Activated T-helper 1 cell treated with Interleukin-2 at 50 U/mL for 16 hours (primary cell): ENCODE results near the gene MALSU1.
"Not testable (repeated sequence)": the region's sequence is repeated elsewhere in the genome, so short reads cannot be mapped to it uniquely, and the experiment has no call there.

ENCODE experiments used
- DNase-seq: peaks from one replicate; pipeline ENCODE4 v3.0.0-alpha.2; 2020; ENCODE audit warnings: low read depth

MALSU1 gene

DNA sequence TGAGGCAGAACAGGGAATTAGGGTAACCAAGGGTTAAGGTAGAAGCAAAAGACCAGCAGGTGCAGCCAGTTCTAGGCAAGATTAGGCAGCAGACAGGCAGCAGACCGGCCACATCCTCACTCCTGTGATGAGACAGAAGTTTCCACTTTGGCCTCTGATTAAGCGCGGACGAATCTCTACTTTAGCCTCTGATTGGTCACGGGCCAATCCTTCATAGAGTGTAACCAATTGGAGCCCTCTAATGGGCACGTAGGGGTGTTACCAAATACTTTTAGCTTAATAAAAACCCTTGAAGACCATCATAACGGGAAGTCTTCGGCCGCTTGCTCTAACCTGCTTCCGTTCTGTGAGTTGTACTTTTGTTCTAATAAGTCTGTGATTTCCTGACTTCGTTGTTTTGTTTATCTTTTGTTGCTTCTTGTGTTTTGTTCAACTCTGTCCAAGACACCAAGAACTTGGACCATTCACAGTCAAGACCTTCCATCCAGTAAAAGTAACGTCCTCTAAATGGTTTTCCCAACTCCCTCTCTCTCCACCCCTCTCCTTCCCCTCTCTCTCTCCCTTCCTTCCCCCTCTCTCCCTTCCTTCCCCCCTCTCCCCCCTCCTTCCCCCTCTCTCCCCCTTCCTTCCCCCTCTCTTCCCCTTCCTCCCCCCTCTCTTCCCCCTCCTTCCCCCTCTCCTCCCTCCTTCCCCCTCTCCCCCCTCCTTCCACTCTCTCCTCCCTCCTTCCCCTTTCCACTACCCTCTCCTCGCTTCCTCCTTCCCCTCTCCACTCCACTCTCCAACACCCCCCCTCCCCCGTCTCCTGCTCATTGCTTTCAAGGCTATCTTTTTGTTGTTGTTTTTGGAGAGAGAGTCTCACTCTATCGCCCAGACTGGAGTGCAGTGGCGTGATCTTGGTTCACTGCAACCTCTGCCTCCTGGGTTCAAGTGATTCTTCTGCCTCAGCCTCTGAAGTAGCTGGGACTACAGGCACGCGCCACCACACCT is 13.2 kb upstream of the MALSU1 start:
- DNase-seq = no peak

DNA sequence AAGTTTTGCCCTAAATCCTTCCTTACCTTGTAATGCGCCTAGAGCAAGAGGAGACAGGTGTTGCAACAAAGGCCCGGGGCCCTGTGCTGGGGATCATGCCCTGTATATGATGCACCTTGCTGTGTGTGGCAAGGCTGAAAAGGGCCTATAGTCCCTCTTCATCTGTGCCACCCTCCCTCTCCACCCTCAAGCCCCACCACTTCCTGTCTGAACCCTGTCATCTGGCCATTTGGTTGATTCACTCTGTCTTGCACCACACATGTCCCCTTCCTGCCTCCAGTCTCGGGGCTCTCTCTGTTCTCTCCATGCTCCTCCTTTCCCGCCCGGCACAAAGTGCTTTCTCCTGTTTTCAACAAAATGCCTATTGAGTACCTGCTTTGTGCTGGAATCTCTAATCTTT is 11.5 kb upstream of the MALSU1 start:
- no peak for DNase-seq

DNA sequence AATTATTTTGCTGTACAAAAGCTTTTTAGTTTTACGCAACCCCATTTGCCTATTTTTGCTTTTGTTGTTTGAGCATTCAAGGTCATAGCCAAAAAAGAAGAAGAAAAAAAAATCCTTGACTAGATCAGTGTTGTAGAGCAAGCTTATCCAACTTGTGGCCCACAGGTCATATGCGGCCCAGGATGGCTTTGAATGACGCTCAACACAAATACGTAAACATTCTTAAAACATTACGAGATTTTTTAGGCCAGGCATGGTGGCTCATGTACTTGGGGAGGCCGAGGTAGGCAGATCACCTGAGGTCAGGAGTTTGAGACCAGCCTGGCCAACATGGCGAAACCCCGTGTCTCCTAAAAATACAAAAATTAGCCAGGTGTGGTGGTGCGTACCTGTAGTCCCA is 8.1 kb upstream of the MALSU1 start:
- no peak for DNase-seq

DNA sequence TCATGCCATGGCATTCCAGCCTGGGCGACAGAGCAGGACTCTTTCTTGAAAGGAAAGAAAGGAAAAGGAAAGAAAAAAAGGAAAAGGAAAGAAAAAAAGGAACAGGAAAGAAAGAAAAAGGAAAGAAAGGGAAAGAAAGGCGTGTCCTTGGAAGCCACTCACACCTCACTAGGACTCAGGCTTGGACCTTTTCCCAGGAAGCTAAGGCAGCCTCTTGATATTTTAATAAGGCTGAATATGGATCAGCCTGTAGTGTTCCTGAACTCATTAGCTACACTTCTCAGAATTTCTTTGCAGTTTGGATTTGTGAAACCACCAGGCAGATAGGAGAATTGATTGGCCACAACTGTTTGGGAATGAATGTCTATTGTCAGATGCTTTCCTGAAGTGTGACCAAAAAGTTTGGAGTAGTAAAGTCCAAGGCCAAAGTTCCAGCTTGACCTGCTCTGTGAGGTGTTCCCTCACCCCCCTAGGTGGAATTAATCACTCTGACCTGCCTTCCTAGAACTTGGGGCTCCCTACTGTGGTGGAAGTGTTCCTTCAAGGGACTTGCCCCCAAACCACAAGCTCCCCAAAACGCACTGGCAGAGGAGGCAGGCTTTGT is 7.1 kb upstream of the MALSU1 start:
- no peak for DNase-seq

DNA sequence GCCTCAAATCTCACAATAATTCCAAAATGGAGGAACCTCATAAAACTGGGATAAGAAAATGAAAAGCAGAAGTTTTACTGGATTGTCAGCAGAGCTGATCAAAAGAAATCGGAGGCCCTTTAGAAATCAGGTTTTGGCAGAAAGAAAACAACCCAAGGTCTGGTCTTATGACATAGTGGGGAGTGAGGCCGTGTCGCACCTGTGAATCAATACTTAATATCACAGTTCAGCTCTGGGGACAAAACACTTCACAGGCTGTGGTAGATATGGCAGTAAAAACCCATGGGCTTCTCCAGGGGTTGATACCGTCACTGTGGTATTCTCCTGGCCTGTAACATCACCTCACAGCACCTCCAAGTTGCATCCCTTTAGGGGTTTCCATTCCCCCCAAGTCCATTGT is 6.5 kb upstream of the MALSU1 start:
- no peak for DNase-seq

DNA sequence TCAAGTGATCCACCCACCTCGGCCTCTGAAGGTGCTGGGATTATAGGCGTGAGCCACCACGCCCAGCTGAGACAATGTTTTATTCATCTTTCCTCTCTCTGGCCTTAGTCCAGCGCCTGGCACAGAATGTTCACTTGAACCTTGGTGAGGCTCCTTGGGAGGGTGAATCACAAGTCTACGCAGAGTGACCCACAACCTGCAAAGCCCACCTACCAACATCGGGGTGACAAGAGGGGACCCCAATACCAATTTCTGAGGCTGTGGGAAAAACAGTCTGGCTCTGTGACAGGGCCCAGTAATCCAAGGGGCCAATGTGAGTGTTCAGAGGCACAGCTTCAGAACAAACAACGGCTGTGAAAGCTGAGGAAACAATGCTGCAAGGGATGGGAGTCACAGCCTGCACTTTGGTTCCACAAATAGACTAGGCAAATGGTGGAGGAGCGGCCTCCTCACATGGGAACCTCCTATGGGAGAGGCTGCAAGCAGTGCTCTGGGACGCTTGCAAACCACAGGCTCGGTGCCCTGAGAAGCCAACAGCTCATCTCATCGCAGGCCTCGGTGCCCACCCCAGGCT is 5.6 kb upstream of the MALSU1 start:
- no peak for DNase-seq

DNA sequence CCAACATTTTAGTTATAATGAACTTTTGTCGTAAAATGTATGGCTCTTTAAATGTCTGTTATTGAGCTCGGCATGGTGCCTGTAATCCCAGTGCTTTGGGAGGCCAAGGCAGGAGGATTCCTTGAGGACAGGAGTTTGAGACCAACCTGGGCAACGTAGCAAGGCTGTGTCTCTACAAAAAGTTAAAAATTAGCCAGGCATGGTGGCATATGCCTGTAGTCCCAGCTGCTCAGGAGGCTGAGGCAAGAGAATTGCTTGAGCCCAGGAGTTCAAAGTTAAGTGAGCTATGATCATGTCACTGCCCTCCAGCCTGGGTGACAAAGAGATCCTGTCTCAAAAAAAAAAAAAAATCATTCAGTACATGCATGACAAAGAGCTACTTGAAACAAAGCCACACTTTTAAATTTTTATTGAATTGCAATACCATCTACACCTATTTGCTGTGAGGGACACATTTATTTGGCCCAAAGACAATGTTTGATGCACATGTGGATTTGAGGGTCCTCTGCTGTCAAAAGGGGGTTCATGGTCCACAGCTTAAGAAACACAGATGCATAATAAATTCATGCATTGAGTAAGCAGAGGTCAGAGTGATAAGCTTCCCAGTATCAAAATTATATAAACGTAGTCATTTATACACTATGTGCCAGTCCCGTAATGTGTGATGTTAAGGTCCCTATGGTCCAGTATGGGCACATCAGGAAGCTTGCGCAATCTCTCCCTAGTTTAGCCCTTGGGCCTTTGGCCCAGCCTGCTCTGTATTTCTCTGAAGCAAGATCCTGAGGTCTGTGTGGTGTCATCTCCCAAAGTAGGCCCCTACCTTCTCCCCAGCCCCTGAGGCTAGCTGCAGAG is 4.4 kb upstream of the MALSU1 start:
- DNase-seq = no peak

DNA sequence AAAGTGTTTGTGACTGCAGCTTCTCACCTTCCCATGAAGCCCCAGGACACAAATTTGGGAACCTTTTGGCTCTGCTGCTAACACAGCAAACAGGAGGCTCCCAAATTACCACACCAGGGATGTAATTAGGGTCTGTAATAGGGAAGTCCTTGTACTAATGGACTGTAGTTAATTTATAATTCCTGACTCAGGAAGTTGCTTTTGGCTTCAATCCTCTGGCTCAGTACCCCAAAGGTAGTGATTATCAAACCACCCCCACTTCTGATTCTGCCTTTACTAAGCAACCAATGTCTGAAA is 3.8 kb upstream of the MALSU1 start:
- DNase-seq = no peak

DNA sequence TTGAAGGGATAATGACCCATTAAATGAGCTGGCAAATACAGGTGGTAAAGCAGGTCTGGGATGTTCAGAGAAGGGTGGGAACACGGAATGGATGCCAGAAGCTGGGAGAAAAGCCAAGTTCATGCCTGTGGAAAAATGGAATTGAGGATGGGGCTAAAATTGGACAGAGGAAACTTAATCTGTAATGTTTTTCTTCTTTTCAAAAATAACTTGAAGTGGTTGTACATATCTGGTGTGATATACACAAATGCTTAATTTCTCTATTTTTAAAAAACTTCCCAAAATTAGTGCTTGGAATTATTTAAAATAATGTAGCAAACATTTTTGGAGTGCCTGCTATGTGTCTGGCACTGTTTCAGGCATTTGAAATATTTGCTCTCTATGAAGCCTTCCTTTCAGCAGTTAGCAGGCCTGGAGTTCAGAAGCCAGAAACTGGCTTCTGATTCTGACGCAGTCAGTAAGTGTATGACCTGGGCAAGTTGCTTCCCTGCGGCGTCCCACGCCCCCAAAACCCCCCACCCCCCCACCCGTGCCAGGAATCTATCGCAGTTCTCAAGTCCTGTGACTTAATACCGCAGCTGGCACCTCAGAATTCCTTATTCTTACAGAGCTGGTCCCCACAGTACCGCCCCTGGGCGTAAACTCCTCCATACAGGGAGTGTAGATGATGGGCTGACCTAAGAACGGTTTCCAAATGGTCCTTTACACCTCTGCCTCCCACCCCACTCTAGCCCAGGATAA is 828 bp upstream of the MALSU1 start:
- DNase-seq = no peak

DNA sequence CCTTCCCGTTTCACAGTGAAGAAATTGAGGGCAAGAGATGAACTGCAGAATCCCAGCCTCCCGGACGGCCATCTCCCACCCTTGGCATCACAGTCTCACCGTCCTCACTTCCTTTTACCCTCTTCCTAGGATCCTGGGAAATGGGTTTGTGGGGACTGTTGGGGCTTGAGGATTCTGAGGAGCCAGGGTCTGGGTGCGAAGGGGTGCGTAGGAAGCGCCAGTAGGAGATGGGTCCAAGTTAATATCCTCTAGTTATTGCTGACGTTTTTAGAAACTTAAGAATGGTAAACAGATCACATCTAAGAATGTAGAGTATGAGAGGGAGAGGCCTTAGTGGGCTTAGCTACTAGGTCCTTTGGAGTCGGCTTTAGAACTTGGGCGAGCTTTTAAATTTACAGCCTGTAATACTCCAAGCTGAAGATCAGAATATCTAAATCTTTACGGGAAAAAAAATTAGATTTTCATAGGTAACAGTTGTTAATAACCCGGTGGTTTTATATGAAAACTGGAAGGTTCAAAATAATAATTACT is 696 bp downstream of the MALSU1 start:
- no peak for DNase-seq

DNA sequence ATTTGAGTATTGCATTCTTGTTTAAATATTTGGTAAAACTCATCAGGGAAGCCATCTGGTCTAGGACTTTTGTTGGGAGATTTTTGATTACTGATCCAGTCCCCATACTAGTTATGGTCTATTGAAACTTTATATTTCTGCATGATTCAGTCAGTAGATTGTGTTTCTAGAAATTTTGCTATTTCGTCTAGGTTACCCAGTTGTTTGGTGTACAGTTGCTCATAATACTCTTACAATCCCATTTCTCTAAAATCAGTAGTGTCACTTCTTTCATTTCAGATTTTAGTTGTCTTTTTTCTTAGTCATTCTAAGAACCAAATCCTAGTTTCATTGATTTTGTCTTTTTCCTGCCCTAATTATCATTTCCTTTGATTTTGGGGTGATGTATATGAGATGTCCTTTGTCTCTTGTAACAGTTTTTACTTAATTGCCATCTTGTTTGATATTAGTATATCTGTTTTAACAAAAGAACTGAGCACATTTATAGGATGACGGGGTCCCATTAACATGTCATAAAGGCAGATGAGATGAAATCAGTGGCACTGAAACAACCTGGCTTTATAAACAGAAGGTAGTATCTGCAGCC is 7.9 kb downstream of the MALSU1 start:
- no peak for DNase-seq

DNA sequence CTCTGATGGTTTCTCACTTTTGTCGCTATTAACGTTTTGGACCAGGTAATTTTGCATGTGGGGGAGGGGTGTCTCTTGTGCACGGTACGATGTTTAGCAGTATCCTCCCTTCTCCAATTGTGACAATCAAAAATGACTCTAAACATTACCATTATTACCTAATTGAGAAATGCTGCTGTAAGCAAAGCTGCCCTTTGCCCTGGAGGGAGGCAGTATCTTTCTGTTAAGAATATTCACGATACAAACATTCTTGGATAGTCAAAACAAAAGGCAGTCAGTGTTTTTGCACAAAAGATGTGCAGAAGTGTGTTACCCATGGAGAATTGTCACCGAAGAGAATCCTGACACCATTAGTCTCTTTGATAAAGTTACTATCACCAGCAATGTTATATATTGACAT is 9.6 kb downstream of the MALSU1 start:
- DNase-seq = no peak

DNA sequence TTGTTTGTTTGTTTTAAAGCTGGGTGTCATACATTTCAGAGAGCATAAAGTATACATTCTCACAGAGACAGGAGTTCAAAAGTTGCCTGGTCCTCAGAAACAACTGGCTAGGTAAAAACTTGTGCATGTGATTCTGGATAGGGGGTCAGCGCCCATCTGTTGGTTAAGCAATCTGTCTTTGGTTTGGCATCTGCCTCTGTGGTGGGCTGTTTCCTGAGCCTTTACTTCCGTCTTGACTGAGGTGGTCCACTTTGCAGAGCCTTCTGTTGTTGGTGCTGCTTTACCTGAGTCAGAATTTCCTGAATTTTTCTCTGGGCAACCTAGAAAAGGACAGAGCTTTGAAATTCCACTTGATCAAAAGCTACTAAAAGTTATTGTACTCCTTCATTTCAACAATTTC is 13.0 kb downstream of the MALSU1 start:
- DNase-seq = not testable (repeated sequence)

DNA sequence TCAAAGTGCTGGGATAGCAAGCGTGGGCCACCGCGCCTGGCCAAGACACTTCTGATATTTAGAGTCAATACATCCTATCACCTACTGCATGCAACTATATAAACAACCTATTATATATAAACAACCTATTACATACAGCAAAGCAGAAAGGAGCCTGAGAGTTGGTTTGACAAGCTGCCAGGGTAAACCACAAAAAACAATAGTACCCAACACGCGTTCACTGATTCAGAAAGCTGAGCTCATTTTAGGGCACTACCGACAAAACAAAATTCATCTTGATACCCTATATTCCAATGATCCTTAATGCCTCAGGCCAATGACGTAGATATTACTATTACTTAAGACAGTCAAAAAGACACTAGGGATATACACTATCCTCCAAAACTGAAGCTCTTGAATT is 16.2 kb downstream of the MALSU1 start:
- no peak for DNase-seq

DNA sequence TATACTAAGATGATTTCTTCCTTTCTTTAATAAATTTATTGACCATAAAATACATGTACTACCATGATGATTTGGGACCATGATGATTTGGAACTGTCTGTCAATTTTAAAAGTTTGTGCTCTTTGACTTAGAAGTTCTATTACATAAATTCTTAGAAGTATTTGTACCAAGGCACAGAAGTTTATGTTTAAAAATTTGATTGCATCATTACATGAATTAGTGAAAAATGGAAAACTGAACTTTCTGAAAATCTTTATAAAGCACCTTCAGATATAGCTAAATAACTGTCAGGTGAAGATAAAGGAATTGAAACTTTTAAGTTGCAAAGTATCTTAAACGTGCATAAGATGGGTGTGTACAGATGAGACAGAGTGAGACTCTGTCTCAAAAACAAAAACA is 32.0 kb downstream of the MALSU1 start:
- no peak for DNase-seq

DNA sequence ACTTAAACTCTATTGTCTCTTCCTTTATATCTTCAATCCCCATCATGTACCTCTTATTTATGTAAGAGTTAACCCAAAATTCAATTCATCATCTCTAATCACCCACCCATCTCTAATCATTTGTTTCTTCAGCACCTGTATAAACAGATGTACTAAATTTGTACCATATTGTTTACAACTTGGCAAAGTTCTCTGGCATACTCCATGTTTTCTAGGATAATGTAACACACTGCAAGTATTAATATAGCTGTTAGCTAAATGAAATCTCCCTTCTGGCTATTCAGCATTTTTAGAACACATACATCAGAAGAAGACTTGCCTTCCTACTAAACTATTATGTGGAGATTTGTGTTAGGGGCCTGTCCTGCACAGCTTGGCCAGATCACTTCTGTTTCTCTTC is 33.1 kb downstream of the MALSU1 start:
- no peak for DNase-seq

DNA sequence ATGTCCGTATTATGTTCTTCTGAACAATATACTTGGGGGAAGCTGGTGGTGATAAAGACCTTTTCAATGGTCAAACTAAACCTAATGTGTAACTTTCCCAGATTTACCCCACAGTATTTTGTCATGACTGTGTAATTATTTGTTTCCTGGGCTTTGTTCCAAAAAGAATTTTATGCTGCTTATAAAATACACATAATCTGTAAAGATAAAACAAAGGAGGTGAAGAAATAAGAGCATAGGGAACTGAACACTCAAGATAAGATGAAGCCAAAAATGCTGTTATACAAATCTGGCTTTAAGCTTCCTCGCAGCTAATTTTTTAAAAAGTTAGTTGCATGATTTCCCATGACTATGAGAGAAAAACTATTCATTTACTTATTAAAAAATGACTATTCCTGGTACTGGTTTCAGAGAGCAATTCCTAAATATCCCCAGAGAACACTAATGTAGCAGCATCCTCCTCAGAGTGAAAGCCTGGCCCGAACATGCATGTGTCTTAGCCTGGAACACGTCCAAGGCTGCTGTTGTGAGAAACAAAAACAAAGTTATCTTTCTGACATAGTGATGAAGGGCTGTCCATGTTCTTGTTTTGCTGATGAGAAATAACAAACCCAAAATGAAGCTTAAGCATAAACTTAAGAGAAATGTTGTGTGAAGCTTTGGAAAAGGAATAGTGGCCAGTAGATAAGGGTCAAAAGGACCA is 33.9 kb downstream of the MALSU1 start:
- no peak for DNase-seq

DNA sequence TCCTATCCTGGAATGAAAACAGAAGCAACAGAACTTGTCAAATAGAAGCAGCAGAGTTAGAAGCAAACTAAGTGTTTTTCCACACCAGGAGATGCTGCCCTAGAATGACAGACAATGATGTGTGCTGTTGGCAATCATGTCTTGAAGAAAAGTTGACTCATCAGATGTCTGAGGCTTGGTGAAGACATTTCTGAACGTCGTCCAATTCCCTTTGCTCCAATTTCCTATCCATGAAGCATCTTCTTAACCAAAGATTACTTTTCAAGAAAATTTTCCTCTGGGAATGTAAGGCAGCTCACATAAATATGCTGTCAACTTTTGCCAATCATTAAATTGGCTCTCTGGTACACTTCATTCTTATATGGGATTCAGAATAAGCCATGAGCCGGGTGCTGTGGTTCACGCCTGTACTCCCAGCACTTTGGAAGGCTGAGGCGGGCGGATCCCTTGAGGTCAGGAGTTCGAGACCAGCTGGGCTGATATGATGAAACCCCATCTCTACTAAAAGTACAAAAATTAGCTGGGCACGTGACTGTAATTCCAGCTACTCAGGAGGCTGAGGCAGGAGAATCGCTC is 34.6 kb downstream of the MALSU1 start:
- no peak for DNase-seq

DNA sequence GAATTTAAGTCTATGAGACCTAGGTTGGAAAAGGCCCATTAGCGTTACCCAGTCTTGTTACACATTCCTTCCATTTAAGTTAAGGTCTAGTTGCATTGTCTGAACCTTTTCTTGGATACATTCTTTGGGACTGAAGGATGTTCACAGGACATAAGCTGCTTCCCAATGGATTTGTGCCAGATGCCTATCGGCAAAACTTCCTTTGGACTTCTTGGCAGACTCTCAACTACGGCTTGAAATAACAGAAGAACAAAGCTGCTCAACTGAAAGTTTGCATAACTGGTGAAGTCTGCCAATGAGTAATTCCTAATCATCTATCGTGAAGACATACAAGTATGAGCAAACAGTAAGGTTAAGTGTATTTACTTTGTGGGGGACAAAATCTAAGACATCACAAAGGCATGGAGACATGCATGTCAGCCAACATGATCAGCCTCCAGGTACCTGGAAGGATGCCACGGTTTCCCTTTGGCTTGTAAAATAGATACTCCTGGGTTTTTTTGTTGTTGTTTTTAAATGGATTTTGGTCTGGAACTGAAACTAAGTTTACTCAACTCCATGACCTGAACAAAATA is 35.4 kb downstream of the MALSU1 start:
- DNase-seq = no peak

DNA sequence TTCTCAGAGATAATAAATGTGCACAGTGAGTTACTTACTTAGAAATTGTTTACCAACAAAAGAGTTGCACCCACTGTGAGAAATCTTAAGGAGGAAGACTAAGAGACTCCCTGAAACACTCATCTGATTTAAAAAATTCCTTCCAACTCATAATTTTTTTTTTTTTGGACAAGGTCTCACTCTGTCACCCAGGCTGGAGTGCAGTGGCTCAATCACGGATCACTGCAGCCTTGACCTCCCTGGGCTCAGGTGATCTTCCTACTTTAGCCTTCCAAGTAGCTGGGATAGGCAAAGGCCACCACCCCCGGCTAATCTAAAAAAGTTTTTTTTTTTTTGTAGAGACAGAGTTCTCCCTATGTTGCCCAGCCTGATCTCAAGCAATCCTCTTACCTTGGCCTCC is 36.0 kb downstream of the MALSU1 start:
- DNase-seq = no peak
